Epithelial cell of proximal tubule (primary cell): ENCODE data around the gene GSS. TPM values are rescaled to one million over a fixed set of nuclear protein-coding genes. Genes with fewer than 3 reads are reported as not detected.

ENCODE experiments used
- DNase-seq: peaks from one replicate; pipeline ENCODE4 v3.0.0-alpha.2; 2011; ENCODE audit warnings: low read depth
- H3K4me3 ChIP-seq: 2 replicates; pipeline ENCODE4 v1.5.1; 2011; ENCODE audit warnings: low read depth, mild to moderate bottlenecking, low read length
- CTCF ChIP-seq: conservative IDR thresholded peaks from 2 replicates; pipeline ENCODE4 v1.5.1; 2012; ENCODE audit warnings: low read depth, mild to moderate bottlenecking, low read length
- total RNA-seq: library from RNA; depleted of rRNA; stranded (reverse); fragments of >200 nt; gene quantifications from 2 replicates; pipeline ENCODE4 v1.2.3, GENCODE V29; 2015

The GSS gene
- total RNA-seq, 1 donor from 2014 or later = 76.2 TPM

DNA sequence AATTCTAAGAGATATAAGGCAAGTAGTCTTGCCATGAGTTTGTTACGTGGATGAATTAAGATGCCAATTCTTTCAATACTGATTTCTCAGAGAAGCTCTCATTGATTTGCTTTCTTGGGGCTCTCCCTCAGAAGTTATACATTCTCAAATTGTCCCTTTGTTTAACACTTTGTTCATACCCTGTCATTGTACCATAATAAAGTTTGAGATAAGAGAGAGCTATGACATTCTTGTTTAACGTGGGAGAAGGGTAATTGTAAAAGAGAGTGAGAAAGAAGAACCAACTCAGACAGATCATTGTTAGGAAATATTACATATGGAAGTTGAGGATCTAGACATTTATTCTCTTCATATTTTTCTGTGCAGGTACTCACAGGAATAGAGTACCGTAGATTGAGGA lies 60.1 kb downstream of the GSS start:
- no peak for TF ChIP-seq CTCF
- no peak overlapping the region for H3K4me3 ChIP-seq

DNA sequence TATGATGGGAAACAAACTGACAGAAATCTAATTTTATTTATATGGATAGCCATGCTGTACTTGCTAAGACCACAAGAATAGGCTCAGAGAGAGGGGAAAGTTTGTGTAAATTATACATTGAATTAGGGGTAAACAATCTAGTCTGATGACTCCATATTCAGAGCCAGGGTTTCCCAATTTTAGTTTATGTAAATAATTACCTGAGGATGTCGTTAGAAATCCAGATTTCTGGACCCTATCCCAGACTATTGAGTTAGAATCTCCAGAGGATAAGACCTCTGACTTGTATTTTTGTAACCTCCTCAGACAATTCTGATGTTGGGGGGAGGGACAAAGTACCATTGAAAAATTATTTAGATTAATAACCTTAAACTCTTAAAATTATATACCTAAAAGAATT lies 60.9 kb downstream of the GSS start:
- DNase-seq = no peak
- no peak for TF ChIP-seq CTCF
- H3K4me3 ChIP-seq = no peak overlapping the region

More for the DNA sequence above, 60.1 kb downstream of the GSS start:
- no peak for DNase-seq

DNA sequence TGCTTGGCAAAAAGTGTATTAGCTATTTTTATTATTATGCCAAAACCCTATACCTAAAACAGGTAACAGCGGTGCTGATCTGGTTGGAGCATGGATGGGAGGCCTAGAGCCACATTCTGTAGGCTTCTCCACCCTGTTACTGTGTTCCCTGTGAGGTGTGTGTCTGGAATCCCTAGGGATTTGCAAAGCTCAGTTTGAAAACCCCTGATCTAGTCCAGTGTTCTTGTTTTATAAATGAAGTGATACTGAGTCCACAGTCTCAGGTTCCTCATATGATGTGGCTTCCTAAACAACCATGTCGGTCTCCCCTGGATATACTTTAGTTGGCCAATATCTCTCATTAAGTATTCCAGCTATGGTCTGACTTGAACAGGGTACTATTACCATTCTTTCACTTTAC lies 62.9 kb downstream of the GSS start:
- no peak for TF ChIP-seq CTCF
- no peak overlapping the region for H3K4me3 ChIP-seq
- no peak for DNase-seq

DNA sequence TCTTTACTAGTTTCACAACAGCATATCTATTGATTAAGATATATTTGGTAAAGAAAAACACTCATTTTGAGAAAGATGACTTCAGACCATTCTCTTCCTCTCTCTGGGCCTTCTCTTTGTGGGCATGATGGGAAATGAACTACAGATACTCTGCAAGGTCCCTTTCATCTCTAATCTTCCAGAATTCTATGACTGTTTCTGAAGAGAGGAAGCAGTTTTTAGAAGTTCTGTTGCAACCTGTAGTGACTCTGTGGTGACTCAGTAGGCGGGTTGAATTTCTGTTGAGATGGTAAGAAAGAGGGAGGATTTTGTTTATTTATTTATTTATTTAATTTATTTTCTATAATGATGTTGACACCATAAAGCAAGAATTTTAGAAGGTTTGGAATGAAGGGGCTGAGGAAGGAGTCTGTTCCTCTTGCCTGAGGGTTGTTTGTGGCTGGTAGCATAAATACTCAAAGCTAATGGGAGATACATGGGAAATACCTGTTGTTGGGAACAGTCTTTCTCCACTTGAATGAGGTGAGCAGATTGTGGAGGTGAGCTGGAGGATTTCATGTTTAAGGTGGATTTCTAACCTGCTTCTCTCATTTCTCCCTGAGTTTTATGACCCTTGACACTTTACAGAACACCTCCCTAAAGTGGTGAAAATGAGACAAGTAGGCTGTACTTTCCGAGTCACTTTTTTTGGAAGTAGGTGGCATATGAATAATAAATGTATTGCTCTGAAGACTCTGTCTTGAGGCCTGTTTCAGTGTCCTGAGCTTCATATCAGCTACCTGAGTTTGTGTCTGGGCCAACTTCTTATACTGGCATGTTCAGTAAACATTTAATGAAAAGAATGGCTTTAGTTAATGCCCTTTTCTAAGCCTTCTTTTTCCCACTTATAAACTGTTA lies 64.2 kb downstream of the GSS start:
- no peak overlapping the region for H3K4me3 ChIP-seq
- no peak for DNase-seq
- TF ChIP-seq CTCF = no peak

- TF ChIP-seq CTCF = no peak
- no peak overlapping the region for H3K4me3 ChIP-seq
- DNase-seq = no peak
These were observed 67.1 kb downstream of the GSS start for GRCh38 chr20:34888468-34888867.

DNA sequence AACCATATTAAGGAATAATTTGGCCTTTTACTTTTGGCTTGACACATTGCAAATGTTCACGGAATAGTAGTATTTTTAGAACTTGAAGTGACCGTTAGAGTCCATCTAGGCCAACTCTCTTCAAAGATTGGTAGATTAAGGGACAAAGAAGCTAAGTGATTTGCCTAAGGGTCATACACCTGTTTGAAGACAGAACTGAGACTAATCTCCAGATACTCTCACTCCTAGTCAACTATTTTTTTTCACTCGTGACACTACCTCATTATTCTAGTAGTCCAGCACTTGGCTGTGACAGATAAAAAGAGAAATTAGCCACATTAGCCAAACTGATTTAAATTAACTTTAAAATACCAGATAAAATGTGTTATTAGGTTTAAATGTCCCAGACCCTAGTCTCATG lies 68.6 kb downstream of the GSS start:
- H3K4me3 ChIP-seq = no peak overlapping the region
- TF ChIP-seq CTCF = no peak
- DNase-seq = no peak

- DNase-seq = no peak
- TF ChIP-seq CTCF = no peak
- H3K4me3 ChIP-seq = no peak overlapping the region
These were observed 69.5 kb downstream of the GSS start for GRCh38 chr20:34886122-34886521.
